Measurements from ENCODE around the gene RPL35.

- TF ChIP-seq YY1 (IDR thresholded peaks at IDR 0.05; ENCODE audit: insufficient read depth, insufficient read length): no peak
- no peak for TF ChIP-seq SUZ12 (IDR thresholded peaks at IDR 0.05; ENCODE audit: extremely low read depth, insufficient read depth, insufficient read length)
Observed at GRCh38 chr9:124873664-124874063, 11.9 kb upstream of the RPL35 start.
